Body of pancreas (tissue), 4 donors: ENCODE data around the gene SUPT4H1. TPM values are rescaled to one million over a fixed set of nuclear protein-coding genes. Genes with fewer than 3 reads are reported as not detected.

Experiments
- ATAC-seq: fragments of 150-250 bp; one replicate; pipeline ENCODE4 v1.9.1; 2016
- DNase-seq, 4 donors: peaks; one replicate each; pipeline ENCODE4 v3.0.0-alpha.2; 2019
- H3K27ac ChIP-seq, 4 donors: fragments of 200-600 bp; sonication (generic); 1 replicate in 3 of 4; 2 replicates in 1 of 4; pipeline versions ENCODE4 v1.5.1 to v1.6.1; 2016 to 2019; ENCODE audit warnings: mild to moderate bottlenecking in 1 of 4, mixed read lengths in 1 of 4, moderate library complexity in 1 of 4
- H3K27me3 ChIP-seq, 2 donors: fragments of 200-600 bp; sonication (generic); one replicate each; pipeline ENCODE4 v1.6.0; 2016; ENCODE audit warnings: mild to moderate bottlenecking in 1 of 2
- H3K36me3 ChIP-seq, 2 donors: fragments of 200-600 bp; sonication (generic); replicated peaks in 1 of 2; 2 replicates each; pipeline ENCODE4 v1.5.1; 2016; ENCODE audit warnings: low read depth in 2 of 2; ENCODE audit not compliant: insufficient read depth in 1 of 2
- H3K4me1 ChIP-seq: fragments of 200-600 bp; sonication (generic); one replicate; pipeline ENCODE4 v1.6.0; 2016
- H3K4me3 ChIP-seq, 2 donors: fragments of 200-600 bp; sonication (generic); 1 replicate in 1 of 2; 2 replicates in 1 of 2; pipeline ENCODE4 v1.5.1; 2016 to 2019
- H3K9me3 ChIP-seq, 3 donors: fragments of 200-600 bp; sonication (generic); 1 replicate in 2 of 3; 2 replicates in 1 of 3; pipeline ENCODE4 v1.5.1; 2016
- POLR2A ChIP-seq, 3 donors: fragments of 450-650 bp; IDR thresholded peaks; one replicate each; pipeline ENCODE4 v1.6.1; 2016; ENCODE audit warnings: antibody characterized with exemption in 3 of 3, mild to moderate bottlenecking in 2 of 3
- WGBS, 2 donors: methylation state at CpG; one replicate each; pipeline ENCODE4 v1.1.5; 2017; 5-methylcytosine and 5-hydroxymethylcytosine counted together
- intact Hi-C: fragments of 100-400 bp; cut with DNase I; formaldehyde crosslinking; loops from one replicate; pipeline ENCODE4 v1.15.1; 2023
- total RNA-seq, 2 donors: library from RNA; depleted of rRNA; stranded (reverse); fragments of >200 nt; gene quantifications; one replicate each; pipeline ENCODE4 v1.1.0, GENCODE V29; 2016
- TF ChIP-seq, protein P1 (sequence below), 7 experiments: fragments of 450-650 bp in 4 of 7; fragments of 200-600 bp in 3 of 7; sonication (generic) in 3 of 7; IDR thresholded peaks; one replicate each; pipeline ENCODE4 v1.5.1; 2016 to 2019; ENCODE audit warnings: antibody characterized with exemption in 7 of 7

SUPT4H1 gene
- total RNA-seq, 2 donors from 2014 or later, result 10.2 to 24.4 TPM

- H3K4me1 ChIP-seq, result no peaks in the 10 kb centered on the region
- H3K27ac ChIP-seq, result no peak overlapping the region
Measured at GRCh38 chr17:58334256-58334655, 17.7 kb downstream of the SUPT4H1 start.

DNA sequence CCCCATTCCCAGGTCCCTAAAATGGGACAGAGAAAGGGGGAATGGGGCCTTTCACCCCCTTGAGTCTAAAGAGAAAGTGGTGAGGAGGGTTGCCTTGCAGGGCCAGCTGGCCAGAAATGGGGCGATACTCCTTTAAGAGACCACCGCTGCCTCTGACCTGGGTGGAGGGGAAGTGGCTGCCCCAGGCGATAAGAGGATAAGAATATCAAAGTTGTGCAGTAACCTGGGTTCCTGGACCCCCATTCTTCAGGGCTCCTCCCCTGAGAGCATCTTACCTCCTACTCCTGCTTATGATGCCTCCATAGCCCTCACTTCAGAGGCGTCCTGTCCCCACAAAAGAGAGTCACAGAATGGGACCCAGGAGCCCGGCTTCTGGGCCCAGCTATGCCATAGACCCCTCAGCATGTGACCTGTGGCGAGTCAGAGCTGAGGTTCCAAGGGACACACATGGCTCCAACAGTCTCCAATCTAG is 18.2 kb downstream of the SUPT4H1 start:
- no peaks in the 10 kb centered on the region for H3K27me3 ChIP-seq
- whole genome bisulfite sequencing, 2 donors, result 45 to 53% methylated on average over 6 of the region's 6 CpGs
- DNase-seq, result no peak

More at GRCh38 chr17:58334256-58334655, 17.7 kb downstream of the SUPT4H1 start:
- H3K36me3 ChIP-seq, result no peaks in the 10 kb centered on the region
- TF ChIP-seq, protein P1, sequence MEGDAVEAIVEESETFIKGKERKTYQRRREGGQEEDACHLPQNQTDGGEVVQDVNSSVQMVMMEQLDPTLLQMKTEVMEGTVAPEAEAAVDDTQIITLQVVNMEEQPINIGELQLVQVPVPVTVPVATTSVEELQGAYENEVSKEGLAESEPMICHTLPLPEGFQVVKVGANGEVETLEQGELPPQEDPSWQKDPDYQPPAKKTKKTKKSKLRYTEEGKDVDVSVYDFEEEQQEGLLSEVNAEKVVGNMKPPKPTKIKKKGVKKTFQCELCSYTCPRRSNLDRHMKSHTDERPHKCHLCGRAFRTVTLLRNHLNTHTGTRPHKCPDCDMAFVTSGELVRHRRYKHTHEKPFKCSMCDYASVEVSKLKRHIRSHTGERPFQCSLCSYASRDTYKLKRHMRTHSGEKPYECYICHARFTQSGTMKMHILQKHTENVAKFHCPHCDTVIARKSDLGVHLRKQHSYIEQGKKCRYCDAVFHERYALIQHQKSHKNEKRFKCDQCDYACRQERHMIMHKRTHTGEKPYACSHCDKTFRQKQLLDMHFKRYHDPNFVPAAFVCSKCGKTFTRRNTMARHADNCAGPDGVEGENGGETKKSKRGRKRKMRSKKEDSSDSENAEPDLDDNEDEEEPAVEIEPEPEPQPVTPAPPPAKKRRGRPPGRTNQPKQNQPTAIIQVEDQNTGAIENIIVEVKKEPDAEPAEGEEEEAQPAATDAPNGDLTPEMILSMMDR (IDR thresholded peaks at IDR 0.05), result no peak
- TF ChIP-seq POLR2A (IDR thresholded peaks at IDR 0.05), result no peak
- H3K4me3 ChIP-seq, result no peak overlapping the region
- H3K9me3 ChIP-seq, result no peaks in the 10 kb centered on the region
- intact Hi-C loops, result no loop called here
- WGBS, 2 donors, result 52 to 73% methylated on average over 5 of the region's 5 CpGs
- DNase-seq (no peak), ATAC-seq (no peak)
- no peaks in the 10 kb centered on the region for H3K27me3 ChIP-seq

GRCh38 chr17:58332778-58333735 is 18.9 kb downstream of the SUPT4H1 start:
- peak overlapping the region in 2 of 4 donors; percentile 40 to 50 for H3K27ac ChIP-seq
- no peaks in the 10 kb centered on the region for H3K4me1 ChIP-seq
- no peaks in the 10 kb centered on the region for H3K36me3 ChIP-seq
- no peak overlapping the region for H3K4me3 ChIP-seq
- H3K27me3 ChIP-seq, result no peaks in the 10 kb centered on the region
- TF ChIP-seq, protein P1 (IDR thresholded peaks at IDR 0.05), result no peak
- TF ChIP-seq POLR2A (IDR thresholded peaks at IDR 0.05), result no peak
- intact Hi-C loops, result no loop called here
- no peaks in the 10 kb centered on the region for H3K9me3 ChIP-seq
- WGBS, 2 donors, result 57 to 68% methylated on average over 18 to 21 of the region's 21 CpGs
- ATAC-seq, result no peak
- no peak for DNase-seq

More for the DNA sequence above, 18.2 kb downstream of the SUPT4H1 start:
- ATAC-seq, result no peak
- H3K9me3 ChIP-seq, result no peaks in the 10 kb centered on the region
- H3K4me1 ChIP-seq, result no peaks in the 10 kb centered on the region
- H3K36me3 ChIP-seq, result no peaks in the 10 kb centered on the region
- no peak for TF ChIP-seq POLR2A (IDR thresholded peaks at IDR 0.05)
- TF ChIP-seq, protein P1 (IDR thresholded peaks at IDR 0.05), result no peak
- H3K27ac ChIP-seq, result no peak overlapping the region
- intact Hi-C loops, result no loop called here
- no peak overlapping the region for H3K4me3 ChIP-seq

DNA sequence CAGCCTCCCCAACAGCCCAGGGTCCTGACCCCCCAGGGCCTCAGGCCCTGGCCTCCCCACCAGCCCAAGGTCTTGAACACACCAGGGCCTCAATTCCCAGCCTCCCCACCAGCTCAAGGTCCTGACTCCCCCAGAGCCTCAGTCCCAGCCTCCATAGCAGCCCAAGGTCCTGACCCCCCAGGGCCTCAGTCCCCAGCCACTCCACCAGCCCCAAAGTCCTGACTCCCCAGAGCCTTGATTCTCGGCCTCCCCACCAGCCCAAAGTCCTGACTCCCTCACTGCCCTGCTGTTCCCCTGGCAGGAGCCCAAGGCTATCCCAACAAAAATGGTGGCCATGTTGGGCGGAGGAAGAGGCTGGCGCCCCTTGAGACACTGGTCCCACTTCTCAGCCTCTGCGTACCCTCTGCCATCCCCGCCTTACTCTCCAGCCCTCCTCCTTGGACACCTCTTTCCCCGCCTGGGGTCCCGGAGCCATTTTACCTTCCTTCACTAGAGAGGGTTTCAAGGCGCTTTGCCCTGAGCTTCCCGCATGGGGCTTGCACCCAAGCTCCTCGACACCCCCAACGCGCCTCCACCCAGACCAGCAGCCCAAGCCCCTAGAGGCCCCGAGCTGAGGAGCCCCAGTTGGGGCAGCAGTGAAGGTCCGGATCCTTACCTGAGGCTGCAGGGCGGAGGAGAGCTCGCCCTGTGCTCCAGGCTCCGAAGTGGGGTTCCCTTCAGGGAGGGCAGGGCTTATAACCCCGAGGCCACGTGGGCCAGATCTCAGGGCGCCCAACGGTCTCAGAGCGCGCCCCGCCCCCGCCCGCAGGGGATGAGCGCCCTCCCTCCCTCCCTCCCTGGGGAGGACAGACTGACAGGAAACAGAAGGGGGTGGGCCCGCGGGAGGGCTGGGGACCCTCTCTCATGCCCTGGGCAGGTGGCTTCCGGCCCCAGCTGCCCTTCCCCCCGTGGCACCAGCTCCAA is 19.9 kb downstream of the SUPT4H1 start:
- peak overlapping the region in 1 of 2 donors; percentile 17 for H3K4me3 ChIP-seq
- no peaks in the 10 kb centered on the region for H3K4me1 ChIP-seq
- WGBS, 2 donors, result 56 to 78% methylated on average over 20 to 26 of the region's 31 CpGs
- intact Hi-C loops, result no loop called here
- no peak for ATAC-seq
- H3K9me3 ChIP-seq, result no peaks in the 10 kb centered on the region
- peak in 2 of 4 donors; percentile 41 to 75 for DNase-seq
- H3K27ac ChIP-seq, result peak overlapping the region in 2 of 4 donors; percentile 40 to 75
- no peaks in the 10 kb centered on the region for H3K27me3 ChIP-seq
- TF ChIP-seq, protein P1 (IDR thresholded peaks at IDR 0.05), result no peak
- TF ChIP-seq POLR2A (IDR thresholded peaks at IDR 0.05), result peak in 2 of 3 donors; percentile 67 to 90
- H3K36me3 ChIP-seq, result no peaks in the 10 kb centered on the region
